ENCODE measurements around the gene PTPRG. TPM values are rescaled to one million over a fixed set of nuclear protein-coding genes. Genes with fewer than 3 reads are reported as not detected.

Gene PTPRG
- total RNA-seq, 1 donor from 2014 or later = 0.22 TPM

DNA sequence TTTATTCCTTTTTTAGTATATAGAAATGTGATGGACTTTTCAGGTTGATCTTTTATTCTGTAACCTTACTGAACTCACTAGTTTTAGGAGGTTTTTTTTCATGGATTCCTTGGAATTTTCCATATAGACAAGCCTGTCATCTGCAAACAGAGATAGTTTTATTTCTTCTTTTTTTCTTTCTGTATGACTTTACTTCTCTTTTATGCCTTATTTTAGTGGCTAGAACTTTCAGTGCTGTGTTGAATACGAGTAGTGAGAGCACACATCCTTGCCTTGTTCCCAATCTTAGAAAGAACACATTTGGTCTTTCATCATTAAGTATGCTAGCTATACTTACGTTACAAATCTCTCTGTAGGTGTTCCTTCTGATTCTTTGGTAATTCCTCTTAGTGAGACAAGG, 336.5 kb downstream of the PTPRG start:
- Mint-ChIP-seq H3K9me3 (no peaks in the 10 kb centered on the region), H3K36me3 (ENCODE audit: low read depth) (no peaks in the 10 kb centered on the region), H3K27ac (no peak overlapping the region), H3K4me3 (no peak overlapping the region), H3K4me1 (peaks cover 9% of the 10 kb centered on the region), H3K27me3 (no peaks in the 10 kb centered on the region)
- TF ChIP-seq, protein P1, sequence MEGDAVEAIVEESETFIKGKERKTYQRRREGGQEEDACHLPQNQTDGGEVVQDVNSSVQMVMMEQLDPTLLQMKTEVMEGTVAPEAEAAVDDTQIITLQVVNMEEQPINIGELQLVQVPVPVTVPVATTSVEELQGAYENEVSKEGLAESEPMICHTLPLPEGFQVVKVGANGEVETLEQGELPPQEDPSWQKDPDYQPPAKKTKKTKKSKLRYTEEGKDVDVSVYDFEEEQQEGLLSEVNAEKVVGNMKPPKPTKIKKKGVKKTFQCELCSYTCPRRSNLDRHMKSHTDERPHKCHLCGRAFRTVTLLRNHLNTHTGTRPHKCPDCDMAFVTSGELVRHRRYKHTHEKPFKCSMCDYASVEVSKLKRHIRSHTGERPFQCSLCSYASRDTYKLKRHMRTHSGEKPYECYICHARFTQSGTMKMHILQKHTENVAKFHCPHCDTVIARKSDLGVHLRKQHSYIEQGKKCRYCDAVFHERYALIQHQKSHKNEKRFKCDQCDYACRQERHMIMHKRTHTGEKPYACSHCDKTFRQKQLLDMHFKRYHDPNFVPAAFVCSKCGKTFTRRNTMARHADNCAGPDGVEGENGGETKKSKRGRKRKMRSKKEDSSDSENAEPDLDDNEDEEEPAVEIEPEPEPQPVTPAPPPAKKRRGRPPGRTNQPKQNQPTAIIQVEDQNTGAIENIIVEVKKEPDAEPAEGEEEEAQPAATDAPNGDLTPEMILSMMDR (IDR thresholded peaks at IDR 0.05) = no peak
- ATAC-seq (ENCODE audit: low read depth) (no peak), DNase-seq (no peak)
- POLR2A ChIA-PET = no interaction called here
- CTCF ChIA-PET = no interaction called here
- intact Hi-C loops (cut with micrococcal nuclease) = loop anchor here (5.0 kb wide), 1 partner anchor 336 kb away; the partner anchor contains the start of gene PTPRG

- no peak overlapping the region for H3K4me3 Mint-ChIP-seq
- ChIA-PET CTCF (no interaction called here), POLR2A (no interaction called here)
- H3K27ac Mint-ChIP-seq = no peak overlapping the region
- no peaks in the 10 kb centered on the region for H3K9me3 Mint-ChIP-seq
- H3K27me3 Mint-ChIP-seq = no peaks in the 10 kb centered on the region
- H3K4me1 Mint-ChIP-seq = peaks cover 7% of the 10 kb centered on the region
- TF ChIP-seq, protein P1 (IDR thresholded peaks at IDR 0.05) = no peak
- H3K36me3 Mint-ChIP-seq (ENCODE audit: low read depth) = no peaks in the 10 kb centered on the region
- intact Hi-C loops (cut with micrococcal nuclease) = loop anchor here (5.0 kb wide), 1 partner anchor 338 kb away; the partner anchor contains the start of gene PTPRG
- no peak for ATAC-seq (ENCODE audit: low read depth)
- no peak for DNase-seq
Observed at GRCh38 chr3:61899700-61900462, 338.5 kb downstream of the PTPRG start.

- Mint-ChIP-seq H3K4me3 (no peak overlapping the region), H3K27ac (no peak overlapping the region), H3K9me3 (no peaks in the 10 kb centered on the region), H3K27me3 (no peaks in the 10 kb centered on the region), H3K36me3 (ENCODE audit: low read depth) (no peaks in the 10 kb centered on the region), H3K4me1 (no peaks in the 10 kb centered on the region)
- intact Hi-C loops (cut with micrococcal nuclease) = no loop called here
- CTCF ChIA-PET = no interaction called here
- POLR2A ChIA-PET = no interaction called here
- DNase-seq = no peak
- TF ChIP-seq, protein P1 (IDR thresholded peaks at IDR 0.05) = no peak
- ATAC-seq (ENCODE audit: low read depth) = no peak
Observed at GRCh38 chr3:61901496-61901895, 340.1 kb downstream of the PTPRG start.

- H3K9me3 Mint-ChIP-seq = no peaks in the 10 kb centered on the region
- TF ChIP-seq, protein P1 (IDR thresholded peaks at IDR 0.05) = no peak
- no peak overlapping the region for H3K27ac Mint-ChIP-seq
- no peak for ATAC-seq (ENCODE audit: low read depth)
- no peak overlapping the region for H3K4me3 Mint-ChIP-seq
- CTCF ChIA-PET = no interaction called here
- H3K4me1 Mint-ChIP-seq = no peaks in the 10 kb centered on the region
- no peaks in the 10 kb centered on the region for H3K36me3 Mint-ChIP-seq (ENCODE audit: low read depth)
- no peaks in the 10 kb centered on the region for H3K27me3 Mint-ChIP-seq
- POLR2A ChIA-PET = no interaction called here
- intact Hi-C loops (cut with micrococcal nuclease) = no loop called here
- no peak for DNase-seq
Observed at GRCh38 chr3:61901986-61902385, 340.6 kb downstream of the PTPRG start.

DNA sequence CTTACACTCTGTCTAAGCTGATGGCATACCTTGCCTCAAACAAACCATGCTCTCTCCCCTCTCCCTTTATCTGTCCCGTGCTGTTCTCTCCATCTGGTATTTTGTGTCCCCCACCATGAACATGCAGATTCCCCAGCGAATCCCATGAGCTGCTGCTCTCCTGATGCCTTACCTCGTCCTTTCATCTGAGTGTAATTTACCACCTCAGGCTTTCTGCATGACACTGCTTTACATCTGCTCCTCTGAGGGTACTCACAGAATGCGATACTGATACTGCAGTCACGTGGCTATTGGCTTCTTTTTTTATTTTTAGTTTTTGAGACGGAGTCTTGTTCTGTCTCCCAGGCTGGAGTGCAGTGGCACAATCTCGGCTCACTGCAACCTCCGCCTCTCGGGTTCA, 341.7 kb downstream of the PTPRG start:
- Mint-ChIP-seq H3K4me3 (no peak overlapping the region), H3K36me3 (ENCODE audit: low read depth) (no peaks in the 10 kb centered on the region), H3K27me3 (no peaks in the 10 kb centered on the region), H3K9me3 (no peaks in the 10 kb centered on the region), H3K27ac (no peak overlapping the region), H3K4me1 (no peaks in the 10 kb centered on the region)
- ATAC-seq (ENCODE audit: low read depth) = no peak
- TF ChIP-seq, protein P1 (IDR thresholded peaks at IDR 0.05) = no peak
- CTCF ChIA-PET = no interaction called here
- POLR2A ChIA-PET = no interaction called here
- intact Hi-C loops (cut with micrococcal nuclease) = no loop called here
- DNase-seq = no peak

Measured in activated B cell treated with CpG ODN at 0.5 μM for 24 hours (primary cell).